GM12872 (cell line): ENCODE results near the gene ELOA2.

ENCODE experiments used
- CTCF ChIP-seq: IDR thresholded peaks from 3 replicates; pipeline ENCODE4 v1.5.1; 2011; ENCODE audit warnings: low read depth, mild to moderate bottlenecking, low read length, moderate library complexity; ENCODE audit not compliant: insufficient read depth

The ELOA2 gene

GRCh38 chr18:47062471-47062870 is 27.1 kb upstream of the ELOA2 start:
- no peak for TF ChIP-seq CTCF

GRCh38 chr18:47054369-47054768 is 18.9 kb upstream of the ELOA2 start:
- TF ChIP-seq CTCF, result no peak

GRCh38 chr18:47050468-47050867 is 15.0 kb upstream of the ELOA2 start:
- peak; percentile 71 for TF ChIP-seq CTCF

GRCh38 chr18:47040982-47041381 is 5.6 kb upstream of the ELOA2 start:
- no peak for TF ChIP-seq CTCF

GRCh38 chr18:47036927-47037578 is 1.6 kb upstream of the ELOA2 start:
- no peak for TF ChIP-seq CTCF

GRCh38 chr18:47036298-47036874 is 965 bp upstream of the ELOA2 start:
- peak; percentile 58 for TF ChIP-seq CTCF

GRCh38 chr18:47032945-47033344 is 2.5 kb downstream of the ELOA2 start:
- no peak for TF ChIP-seq CTCF
